Activated CD8-positive, alpha-beta memory T cell treated with anti-CD3 and anti-CD28 coated beads for 24 hours (primary cell): ENCODE results near the gene DAP3.
A peak's percentile ranks its signal among the peaks of the same experiment; 100 is the strongest.
"Not testable (repeated sequence)": the region's sequence is repeated elsewhere in the genome, so short reads cannot be mapped to it uniquely, and the experiment has no call there.

ENCODE experiments used
- DNase-seq: peaks from one replicate; pipeline ENCODE4 v3.0.0-alpha.2; 2020

Gene DAP3

GRCh38 chr1:155687705-155688323 is 1.1 kb upstream of the DAP3 start:
- not testable (repeated sequence) for DNase-seq

GRCh38 chr1:155688324-155689080 is 389 bp upstream of the DAP3 start, which contains the start of gene YY1AP1:
YY1AP1 (minus strand) TSS chr1:155688774; CDS start chr1:155680436, 8,338 bp downstream.
- peak; percentile 98 for DNase-seq

GRCh38 chr1:155691992-155692528 is 3.2 kb downstream of the DAP3 start:
- no peak for DNase-seq

GRCh38 chr1:155694167-155694566 is 5.3 kb downstream of the DAP3 start:
- DNase-seq, result no peak

- DNase-seq, result no peak
Measured at GRCh38 chr1:155695072-155695471, 6.2 kb downstream of the DAP3 start.

GRCh38 chr1:155695608-155696007 is 6.7 kb downstream of the DAP3 start:
- no peak for DNase-seq

GRCh38 chr1:155696524-155696923 is 7.6 kb downstream of the DAP3 start:
- DNase-seq, result no peak

- DNase-seq, result no peak
Measured at GRCh38 chr1:155697046-155697445, 8.2 kb downstream of the DAP3 start.

GRCh38 chr1:155697616-155698015 is 8.7 kb downstream of the DAP3 start:
- DNase-seq, result not testable (repeated sequence)

- DNase-seq, result no peak
Measured at GRCh38 chr1:155698382-155699038, 9.6 kb downstream of the DAP3 start.

GRCh38 chr1:155699062-155699461 is 10.2 kb downstream of the DAP3 start:
- DNase-seq, result not testable (repeated sequence)

- DNase-seq, result not testable (repeated sequence)
Measured at GRCh38 chr1:155701675-155702074, 12.8 kb downstream of the DAP3 start.

- DNase-seq, result no peak
Measured at GRCh38 chr1:155703216-155703615, 14.3 kb downstream of the DAP3 start.

GRCh38 chr1:155704414-155704813 is 15.5 kb downstream of the DAP3 start:
- not testable (repeated sequence) for DNase-seq

- no peak for DNase-seq
Measured at GRCh38 chr1:155706139-155706538, 17.2 kb downstream of the DAP3 start.

- no peak for DNase-seq
Measured at GRCh38 chr1:155709391-155709790, 20.5 kb downstream of the DAP3 start.

- not testable (repeated sequence) for DNase-seq
Measured at GRCh38 chr1:155711457-155711856, 22.6 kb downstream of the DAP3 start.

- not testable (repeated sequence) for DNase-seq
Measured at GRCh38 chr1:155712636-155713035, 23.7 kb downstream of the DAP3 start.

- DNase-seq, result no peak
Measured at GRCh38 chr1:155713075-155713474, 24.2 kb downstream of the DAP3 start.

GRCh38 chr1:155715056-155715455 is 26.2 kb downstream of the DAP3 start:
- not testable (repeated sequence) for DNase-seq

GRCh38 chr1:155715777-155716176 is 26.9 kb downstream of the DAP3 start:
- DNase-seq, result no peak

- no peak for DNase-seq
Measured at GRCh38 chr1:155717041-155717440, 28.1 kb downstream of the DAP3 start.

GRCh38 chr1:155718524-155719115 is 29.7 kb downstream of the DAP3 start:
- DNase-seq, result not testable (repeated sequence)
